Keratinocyte (primary cell): ENCODE data around the gene RPS16. TPM values are rescaled to one million over a fixed set of nuclear protein-coding genes. Genes with fewer than 3 reads are reported as not detected.

ENCODE experiments used
- DNase-seq: peaks from one replicate; pipeline ENCODE4 v3.0.0-alpha.2; 2011; ENCODE audit warnings: low read depth, missing footprints, low spot score
- FAIRE-seq: peaks from 2 replicates; lab custom pipeline; 2011; peaks lifted over from hg19 to GRCh38; lab: Jason Lieb, UNC
- H2AFZ ChIP-seq: 2 replicates; pipeline ENCODE4 v1.6.0; 2012; ENCODE audit warnings: low read length, control low read depth, inconsistent platforms; ENCODE audit not compliant: control insufficient read depth
- H3K27ac ChIP-seq: 2 replicates; pipeline ENCODE4 v1.5.1; 2011; ENCODE audit warnings: low read length; ENCODE audit not compliant: control insufficient read depth, insufficient read depth
- H3K27me3 ChIP-seq: 3 replicates; pipeline ENCODE4 v1.6.0; 2011; ENCODE audit warnings: low read length; ENCODE audit not compliant: control insufficient read depth, insufficient read depth; ENCODE audit errors: extremely low read depth
- H3K36me3 ChIP-seq, 2 experiments: 2 replicates in 1 of 2; 3 replicates in 1 of 2; pipeline ENCODE4 v1.5.1; 2011; ENCODE audit warnings: low read length in 2 of 2, mild to moderate bottlenecking in 1 of 2; ENCODE audit not compliant: control insufficient read depth in 2 of 2, insufficient read depth in 2 of 2; ENCODE audit errors: extremely low read depth in 1 of 2
- H3K4me1 ChIP-seq: 3 replicates; pipeline ENCODE4 v1.5.1; 2011; ENCODE audit warnings: low read length; ENCODE audit not compliant: control insufficient read depth, insufficient read depth; ENCODE audit errors: extremely low read depth
- H3K4me2 ChIP-seq: 3 replicates; pipeline ENCODE4 v1.6.0; 2011; ENCODE audit warnings: low read depth, low read length; ENCODE audit not compliant: control insufficient read depth, insufficient read depth; ENCODE audit errors: extremely low read depth
- H3K4me3 ChIP-seq, 3 experiments: fragments of 200-600 bp in 1 of 3; sonication (generic) in 1 of 3; 2 replicates in 2 of 3; 3 replicates in 1 of 3; pipeline ENCODE4 v1.5.1; 2011 to 2016; ENCODE audit warnings: low read length in 3 of 3, mild to moderate bottlenecking in 3 of 3, control low read depth in 2 of 3, inconsistent platforms in 1 of 3, low read depth in 1 of 3, mixed read lengths in 1 of 3, mixed run types in 1 of 3, moderate library complexity in 1 of 3; ENCODE audit not compliant: control insufficient read depth in 2 of 3, insufficient read depth in 2 of 3; ENCODE audit errors: extremely low read depth in 1 of 3
- H3K79me2 ChIP-seq: 2 replicates; pipeline ENCODE4 v1.6.0; 2012; ENCODE audit warnings: low read length; ENCODE audit not compliant: control insufficient read depth, insufficient read depth
- H3K9ac ChIP-seq: 3 replicates; pipeline ENCODE4 v1.6.0; 2011; ENCODE audit warnings: low read length; ENCODE audit not compliant: control insufficient read depth, insufficient read depth; ENCODE audit errors: extremely low read depth
- H3K9me1 ChIP-seq: 3 replicates; pipeline ENCODE4 v1.6.0; 2011; ENCODE audit warnings: low read length; ENCODE audit not compliant: control insufficient read depth, insufficient read depth; ENCODE audit errors: extremely low read depth
- H3K9me3 ChIP-seq: 2 replicates; pipeline ENCODE4 v1.5.1; 2012; ENCODE audit warnings: low read depth, low read length; ENCODE audit not compliant: control insufficient read depth
- H4K20me1 ChIP-seq: 3 replicates; pipeline ENCODE4 v1.6.0; 2011; ENCODE audit warnings: low read length; ENCODE audit not compliant: control insufficient read depth, insufficient read depth; ENCODE audit errors: extremely low read depth
- EZH2 ChIP-seq: IDR thresholded peaks from one replicate; pipeline ENCODE4 v1.6.1; 2012; ENCODE audit warnings: inconsistent platforms, mild to moderate bottlenecking, low read length, moderate library complexity
- dilution Hi-C: fragments of 300-500 bp; cut with MboI; formaldehyde crosslinking; loops from one replicate; pipeline ENCODE4 v1.7.0; 2020; ENCODE audit warnings: low sequenced_read_pairs; ENCODE audit not compliant: extremely low pct_ligation_motif_present
- polyA plus RNA-seq, 5 experiments: library from polyadenylated mRNA; depleted of rRNA in 3 of 5; stranded (reverse) in 3 of 5; stranded (forward) in 1 of 5; unstranded in 1 of 5; fragments of >200 nt; gene quantifications; 1 replicate in 1 of 5; 2 replicates in 3 of 5; 3 replicates in 1 of 5; pipeline versions ENCODE4 v1.2.1 to v1.2.3, GENCODE V29; 2011 to 2012; ENCODE audit warnings: missing spikeins in 2 of 5, low read depth in 1 of 5, low replicate concordance in 1 of 5
- TF ChIP-seq, protein P1 (sequence below), 3 experiments: IDR thresholded peaks in 1 of 3; conservative IDR thresholded peaks in 1 of 3; optimal IDR thresholded peaks in 1 of 3; 2 replicates in 2 of 3; 3 replicates in 1 of 3; pipeline versions ENCODE3 to v1.5.1; 2011; ENCODE audit warnings: low read length in 3 of 3, mild to moderate bottlenecking in 3 of 3, moderate library complexity in 2 of 3, control low read depth in 1 of 3, inconsistent platforms in 1 of 3; ENCODE audit not compliant: insufficient read depth in 2 of 3; ENCODE audit errors: extremely low read depth in 1 of 3

Gene RPS16
- polyA plus RNA-seq, 1 donor (not counting 4 experiments of a cell fraction or from before 2014, with no cell fraction given), result 1,323 TPM

DNA sequence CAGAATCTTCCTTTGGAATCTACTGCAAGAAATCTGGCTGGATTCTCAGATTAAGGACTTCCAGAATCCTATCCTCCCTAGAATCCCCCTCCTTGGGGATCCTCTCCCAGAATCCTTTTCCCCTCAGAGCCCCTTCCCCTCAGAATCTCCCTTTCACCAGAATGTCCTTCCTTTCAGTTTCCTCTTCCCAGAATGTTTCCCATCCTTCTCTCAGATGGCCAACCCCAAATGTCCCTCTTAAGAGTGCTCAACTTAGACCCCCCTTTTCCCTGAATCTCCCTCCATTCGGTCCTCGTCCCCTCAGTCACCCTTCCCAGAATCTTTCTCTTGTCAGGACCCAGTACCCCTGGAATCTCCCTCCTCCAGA, 584 bp upstream of the RPS16 start:
- Histone ChIP-seq H3K9me3 (no peaks in the 10 kb centered on the region), H3K36me3 (peaks cover 15 to 29% of the 10 kb centered on the region in 2 experiments), H3K4me1 (peaks cover 23% of the 10 kb centered on the region), H3K4me2 (peak overlapping the region; percentile 96), H3K27me3 (no peaks in the 10 kb centered on the region), H3K9me1 (peaks cover 6% of the 10 kb centered on the region), H4K20me1 (peaks cover 15% of the 10 kb centered on the region), H3K9ac (peak overlapping the region; percentile 99), H3K4me3 (peak overlapping the region; percentile 75 to 92 (median 78)), H3K79me2 (peaks cover 28% of the 10 kb centered on the region), H2AFZ (peak overlapping the region; percentile 1), H3K27ac (peak overlapping the region; percentile 73)
- dilution Hi-C loops, result no loop called here
- DNase-seq (no peak), FAIRE-seq (no peak)
- TF ChIP-seq EZH2, result no peak
- TF ChIP-seq, protein P1, sequence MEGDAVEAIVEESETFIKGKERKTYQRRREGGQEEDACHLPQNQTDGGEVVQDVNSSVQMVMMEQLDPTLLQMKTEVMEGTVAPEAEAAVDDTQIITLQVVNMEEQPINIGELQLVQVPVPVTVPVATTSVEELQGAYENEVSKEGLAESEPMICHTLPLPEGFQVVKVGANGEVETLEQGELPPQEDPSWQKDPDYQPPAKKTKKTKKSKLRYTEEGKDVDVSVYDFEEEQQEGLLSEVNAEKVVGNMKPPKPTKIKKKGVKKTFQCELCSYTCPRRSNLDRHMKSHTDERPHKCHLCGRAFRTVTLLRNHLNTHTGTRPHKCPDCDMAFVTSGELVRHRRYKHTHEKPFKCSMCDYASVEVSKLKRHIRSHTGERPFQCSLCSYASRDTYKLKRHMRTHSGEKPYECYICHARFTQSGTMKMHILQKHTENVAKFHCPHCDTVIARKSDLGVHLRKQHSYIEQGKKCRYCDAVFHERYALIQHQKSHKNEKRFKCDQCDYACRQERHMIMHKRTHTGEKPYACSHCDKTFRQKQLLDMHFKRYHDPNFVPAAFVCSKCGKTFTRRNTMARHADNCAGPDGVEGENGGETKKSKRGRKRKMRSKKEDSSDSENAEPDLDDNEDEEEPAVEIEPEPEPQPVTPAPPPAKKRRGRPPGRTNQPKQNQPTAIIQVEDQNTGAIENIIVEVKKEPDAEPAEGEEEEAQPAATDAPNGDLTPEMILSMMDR (optimal IDR thresholded peaks at IDR 0.05 in 1 of 3, IDR thresholded peaks at IDR 0.05 in 1 of 3, conservative IDR thresholded peaks at IDR 0.05 in 1 of 3; ENCODE audit: extremely low read depth in 1 of 3, insufficient read depth in 2 of 3, low read length in 3 of 3), result no peak

DNA sequence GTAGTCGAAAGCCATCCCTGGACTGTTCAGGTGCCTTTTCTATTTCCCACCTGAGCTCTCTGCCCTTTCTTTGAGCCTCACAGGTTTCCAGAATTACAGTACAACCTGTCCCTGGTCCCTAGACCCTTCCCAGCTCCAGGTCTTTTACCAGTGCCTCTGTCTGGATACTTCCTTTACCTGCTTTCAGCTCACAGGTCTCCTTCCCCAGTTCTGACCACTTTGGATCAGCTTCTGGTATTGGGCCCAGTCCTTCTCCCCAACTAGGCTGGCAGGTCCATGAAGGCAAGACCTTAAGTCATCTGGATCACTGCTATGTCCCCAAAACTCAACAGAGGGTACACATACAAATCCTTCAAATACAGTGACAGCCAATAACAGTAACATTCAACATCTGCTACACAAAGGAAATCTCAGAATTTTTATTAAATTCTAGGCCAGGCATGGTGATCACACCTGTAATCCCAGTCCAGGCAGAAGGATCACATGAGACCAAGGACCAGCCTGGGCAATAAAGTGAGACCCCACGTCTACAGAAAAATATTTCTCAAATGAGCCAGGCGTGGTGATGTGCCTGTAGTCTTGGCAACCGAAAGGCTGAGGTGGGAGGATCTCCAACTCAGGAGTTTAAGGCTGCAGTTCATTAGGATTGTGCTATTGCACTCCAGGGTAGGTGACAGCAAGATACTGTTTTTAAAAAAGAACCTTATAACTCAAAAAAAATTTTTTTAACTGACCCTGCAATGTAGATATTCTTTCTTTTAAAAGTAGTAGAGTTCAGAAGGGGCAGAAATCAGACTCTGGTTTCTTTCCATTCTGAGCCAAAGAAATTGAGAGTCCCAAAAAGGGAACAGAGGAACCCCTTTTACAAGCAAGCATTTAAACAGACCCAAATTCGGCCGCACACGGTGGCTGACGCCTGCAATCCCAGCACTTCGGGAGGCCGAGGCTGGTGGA, 1.3 kb downstream of the RPS16 start:
- Histone ChIP-seq H2AFZ (no peak overlapping the region), H3K4me2 (peak overlapping the region; percentile 99), H3K9ac (peak overlapping the region; percentile 99), H3K9me1 (peaks cover 9% of the 10 kb centered on the region), H3K27me3 (no peaks in the 10 kb centered on the region), H3K4me1 (peaks cover 27% of the 10 kb centered on the region), H3K4me3 (peak overlapping the region; percentile 92 to 99 (median 99)), H3K9me3 (no peaks in the 10 kb centered on the region), H3K27ac (peak overlapping the region; percentile 91), H4K20me1 (peaks cover 15% of the 10 kb centered on the region), H3K36me3 (peaks cover 15 to 29% of the 10 kb centered on the region in 2 experiments), H3K79me2 (peaks cover 28% of the 10 kb centered on the region)
- dilution Hi-C loops, result no loop called here
- FAIRE-seq, result no peak
- TF ChIP-seq, protein P1 (optimal IDR thresholded peaks at IDR 0.05 in 1 of 3, IDR thresholded peaks at IDR 0.05 in 1 of 3, conservative IDR thresholded peaks at IDR 0.05 in 1 of 3; ENCODE audit: extremely low read depth in 1 of 3, insufficient read depth in 2 of 3, low read length in 3 of 3), result no peak
- no peak for DNase-seq
